ENCODE measurements around the gene TTC39A. TPM values are rescaled to one million over a fixed set of nuclear protein-coding genes. Genes with fewer than 3 reads are reported as not detected.

Gene TTC39A
- total RNA-seq, 3 donors from 2014 or later (not counting 1 experiment from before 2014, with no cell fraction given) = 0.38 TPM; not detected in 2

GRCh38 chr1:51311826-51312225 is 18.5 kb downstream of the TTC39A start:
- Histone ChIP-seq H3K4me3 (ENCODE audit: low read length) (no peak overlapping the region), H3K4me1 (ENCODE audit: control insufficient read depth, insufficient read depth, low read length) (no peaks in the 10 kb centered on the region), H3K9me3 (ENCODE audit: control insufficient read depth, insufficient read depth, low read length) (no peaks in the 10 kb centered on the region), H3K27me3 (ENCODE audit: control insufficient read depth, insufficient read depth, low read length) (no peaks in the 10 kb centered on the region), H3K36me3 (ENCODE audit: control insufficient read depth, insufficient read depth, low read length) (no peaks in the 10 kb centered on the region), H3K27ac (ENCODE audit: low read length) (no peak overlapping the region)
- ATAC-seq = no peak
- H3K4me1 Mint-ChIP-seq = peaks cover 0 to 6% of the 10 kb centered on the region in 2 donors
- no peaks in the 10 kb centered on the region for H3K36me3 Mint-ChIP-seq
- DNase-seq = no peak
- no peak overlapping the region for H3K4me3 Mint-ChIP-seq
- H3K27me3 Mint-ChIP-seq (ENCODE audit: low read depth in 2 of 2) = no peaks in the 10 kb centered on the region
- WGBS (ENCODE audit: insufficient coverage) = 92% methylated on average over 5 of the region's 5 CpGs
- intact Hi-C loops (cut with micrococcal nuclease) = no loop called here
- no peak for TF ChIP-seq CTCF (IDR thresholded peaks at IDR 0.05)
- H3K9me3 Mint-ChIP-seq = no peaks in the 10 kb centered on the region
- H3K27ac Mint-ChIP-seq = no peak overlapping the region

GRCh38 chr1:51310871-51311613 is 19.3 kb downstream of the TTC39A start:
- no peak overlapping the region for H3K4me3 ChIP-seq (ENCODE audit: low read length)
- H3K9me3 Mint-ChIP-seq = no peaks in the 10 kb centered on the region
- no peak for ATAC-seq
- no peaks in the 10 kb centered on the region for H3K9me3 ChIP-seq (ENCODE audit: control insufficient read depth, insufficient read depth, low read length)
- 31% methylated on average over 13 of the region's 15 CpGs for WGBS (ENCODE audit: insufficient coverage)
- no peaks in the 10 kb centered on the region for H3K27me3 ChIP-seq (ENCODE audit: control insufficient read depth, insufficient read depth, low read length)
- H3K4me3 Mint-ChIP-seq = no peak overlapping the region
- H3K4me1 ChIP-seq (ENCODE audit: control insufficient read depth, insufficient read depth, low read length) = no peaks in the 10 kb centered on the region
- H3K4me1 Mint-ChIP-seq = peaks cover 0 to 6% of the 10 kb centered on the region in 2 donors
- H3K36me3 ChIP-seq (ENCODE audit: control insufficient read depth, insufficient read depth, low read length) = no peaks in the 10 kb centered on the region
- no peak for TF ChIP-seq CTCF (IDR thresholded peaks at IDR 0.05)
- no peak for DNase-seq
- H3K36me3 Mint-ChIP-seq = no peaks in the 10 kb centered on the region
- intact Hi-C loops (cut with micrococcal nuclease) = no loop called here
- no peaks in the 10 kb centered on the region for H3K27me3 Mint-ChIP-seq (ENCODE audit: low read depth in 2 of 2)
- peak overlapping the region in 1 of 2 donors; percentile 40 for H3K27ac Mint-ChIP-seq
- no peak overlapping the region for H3K27ac ChIP-seq (ENCODE audit: low read length)

GRCh38 chr1:51309291-51309690 is 21.1 kb downstream of the TTC39A start:
- H3K9me3 ChIP-seq (ENCODE audit: control insufficient read depth, insufficient read depth, low read length) = no peaks in the 10 kb centered on the region
- Mint-ChIP-seq H3K27ac (no peak overlapping the region), H3K9me3 (no peaks in the 10 kb centered on the region), H3K4me1 (peaks cover 0 to 6% of the 10 kb centered on the region in 2 donors), H3K36me3 (no peaks in the 10 kb centered on the region), H3K27me3 (ENCODE audit: low read depth in 2 of 2) (no peaks in the 10 kb centered on the region), H3K4me3 (no peak overlapping the region)
- 91% methylated on average over 7 of the region's 8 CpGs for WGBS (ENCODE audit: insufficient coverage)
- H3K4me3 ChIP-seq (ENCODE audit: low read length) = no peak overlapping the region
- no peak for TF ChIP-seq CTCF (IDR thresholded peaks at IDR 0.05)
- DNase-seq (no peak), ATAC-seq (no peak)
- no peaks in the 10 kb centered on the region for H3K36me3 ChIP-seq (ENCODE audit: control insufficient read depth, insufficient read depth, low read length)
- no peak overlapping the region for H3K27ac ChIP-seq (ENCODE audit: low read length)
- intact Hi-C loops (cut with micrococcal nuclease) = no loop called here
- no peaks in the 10 kb centered on the region for H3K4me1 ChIP-seq (ENCODE audit: control insufficient read depth, insufficient read depth, low read length)
- H3K27me3 ChIP-seq (ENCODE audit: control insufficient read depth, insufficient read depth, low read length) = no peaks in the 10 kb centered on the region

- H3K27me3 ChIP-seq (ENCODE audit: control insufficient read depth, insufficient read depth, low read length) = no peaks in the 10 kb centered on the region
- ATAC-seq (no peak), DNase-seq (no peak)
- intact Hi-C loops (cut with micrococcal nuclease) = no loop called here
- H3K36me3 ChIP-seq (ENCODE audit: control insufficient read depth, insufficient read depth, low read length) = no peaks in the 10 kb centered on the region
- no peak overlapping the region for H3K4me3 ChIP-seq (ENCODE audit: low read length)
- no peak overlapping the region for H3K27ac ChIP-seq (ENCODE audit: low read length)
- Mint-ChIP-seq H3K27me3 (ENCODE audit: low read depth in 2 of 2) (no peaks in the 10 kb centered on the region), H3K4me3 (no peak overlapping the region), H3K4me1 (peaks cover 0 to 6% of the 10 kb centered on the region in 2 donors), H3K9me3 (no peaks in the 10 kb centered on the region), H3K27ac (no peak overlapping the region), H3K36me3 (no peaks in the 10 kb centered on the region)
- H3K4me1 ChIP-seq (ENCODE audit: control insufficient read depth, insufficient read depth, low read length) = no peaks in the 10 kb centered on the region
- H3K9me3 ChIP-seq (ENCODE audit: control insufficient read depth, insufficient read depth, low read length) = no peaks in the 10 kb centered on the region
- TF ChIP-seq CTCF (IDR thresholded peaks at IDR 0.05) = no peak
- WGBS (ENCODE audit: insufficient coverage) = 88% methylated on average over 6 of the region's 6 CpGs
Measured at GRCh38 chr1:51308636-51309035, 21.7 kb downstream of the TTC39A start.
